Stomach smooth muscle (tissue), 2 donors: ENCODE results near the gene FAM124B.

Experiments
- H3K27ac ChIP-seq: one replicate; pipeline ENCODE4 v1.7.0; 2013; ENCODE audit warnings: mild to moderate bottlenecking, low read length, inconsistent platforms
- H3K27me3 ChIP-seq, 2 donors: one replicate each; pipeline ENCODE4 v1.7.0; 2013; ENCODE audit warnings: low read length in 2 of 2; ENCODE audit not compliant: insufficient read depth in 2 of 2, control insufficient read depth in 1 of 2
- H3K36me3 ChIP-seq, 2 donors: one replicate each; pipeline ENCODE4 v1.7.0; 2013; ENCODE audit warnings: low read length in 2 of 2; ENCODE audit not compliant: control insufficient read depth in 2 of 2, insufficient read depth in 2 of 2
- H3K4me1 ChIP-seq: one replicate; pipeline ENCODE4 v1.7.0; 2013; ENCODE audit warnings: low read length; ENCODE audit not compliant: control insufficient read depth, insufficient read depth
- H3K4me3 ChIP-seq, 2 donors: one replicate each; pipeline ENCODE4 v1.7.0; 2013; ENCODE audit warnings: low read length in 2 of 2
- H3K9ac ChIP-seq, 2 donors: one replicate each; pipeline ENCODE4 v1.7.0; 2013; ENCODE audit warnings: low read length in 2 of 2, mild to moderate bottlenecking in 1 of 2
- H3K9me3 ChIP-seq, 2 donors: one replicate each; pipeline ENCODE4 v1.7.0; 2013; ENCODE audit warnings: low read length in 2 of 2; ENCODE audit not compliant: control insufficient read depth in 2 of 2
- donor health status: healthy.
- donor health status: Pancreatic carcinoma.

FAM124B gene

DNA sequence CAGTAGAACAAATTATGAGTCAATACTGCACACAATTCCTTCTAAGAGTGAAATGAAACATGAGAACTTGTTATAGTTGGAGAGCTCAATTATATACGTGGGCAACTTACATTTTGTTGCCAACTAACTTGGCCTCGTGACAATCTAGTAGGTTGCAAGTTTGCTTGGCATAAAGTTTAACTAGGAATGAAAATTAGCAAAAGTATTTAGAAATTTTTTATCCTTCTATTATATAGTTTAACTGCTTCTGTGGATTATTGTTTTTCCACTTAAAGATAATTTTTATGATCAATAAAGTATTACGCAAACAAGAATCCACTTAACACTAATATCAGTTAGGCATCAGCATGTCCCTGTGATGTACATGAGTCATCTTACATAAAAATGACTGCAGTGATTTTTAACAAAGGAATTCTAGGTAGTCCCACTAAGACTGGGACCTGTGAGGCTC, 41.1 kb downstream of the FAM124B start:
- no peak overlapping the region for H3K4me3 ChIP-seq

DNA sequence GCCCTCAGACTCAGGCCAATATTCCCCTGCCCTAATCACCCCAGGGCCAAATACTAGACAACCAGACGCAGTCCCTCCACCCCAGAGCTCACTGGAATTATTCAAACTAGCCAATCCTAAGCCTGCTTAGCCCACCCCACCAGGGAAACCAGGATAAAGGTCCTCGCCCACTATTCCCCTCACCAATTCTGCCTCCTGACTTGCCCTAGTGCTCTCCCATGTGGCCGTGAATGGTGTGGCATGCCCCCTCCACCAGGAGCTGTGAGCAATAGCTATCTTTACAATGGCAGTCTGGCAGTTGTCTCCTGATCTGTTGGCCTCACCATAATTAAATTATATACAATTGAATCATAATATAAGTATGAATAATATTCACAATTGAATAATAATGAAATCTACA, 42.3 kb downstream of the FAM124B start:
- Histone ChIP-seq H3K9me3 (no peaks in the 10 kb centered on the region), H3K27ac (no peak overlapping the region), H3K27me3 (no peaks in the 10 kb centered on the region), H3K4me3 (no peak overlapping the region), H3K9ac (no peak overlapping the region), H3K4me1 (no peaks in the 10 kb centered on the region), H3K36me3 (no peaks in the 10 kb centered on the region)

More for the DNA sequence above, 41.1 kb downstream of the FAM124B start:
- Histone ChIP-seq H3K36me3 (no peaks in the 10 kb centered on the region), H3K4me1 (no peaks in the 10 kb centered on the region), H3K27me3 (no peaks in the 10 kb centered on the region), H3K9me3 (no peaks in the 10 kb centered on the region), H3K9ac (no peak overlapping the region), H3K27ac (no peak overlapping the region)

DNA sequence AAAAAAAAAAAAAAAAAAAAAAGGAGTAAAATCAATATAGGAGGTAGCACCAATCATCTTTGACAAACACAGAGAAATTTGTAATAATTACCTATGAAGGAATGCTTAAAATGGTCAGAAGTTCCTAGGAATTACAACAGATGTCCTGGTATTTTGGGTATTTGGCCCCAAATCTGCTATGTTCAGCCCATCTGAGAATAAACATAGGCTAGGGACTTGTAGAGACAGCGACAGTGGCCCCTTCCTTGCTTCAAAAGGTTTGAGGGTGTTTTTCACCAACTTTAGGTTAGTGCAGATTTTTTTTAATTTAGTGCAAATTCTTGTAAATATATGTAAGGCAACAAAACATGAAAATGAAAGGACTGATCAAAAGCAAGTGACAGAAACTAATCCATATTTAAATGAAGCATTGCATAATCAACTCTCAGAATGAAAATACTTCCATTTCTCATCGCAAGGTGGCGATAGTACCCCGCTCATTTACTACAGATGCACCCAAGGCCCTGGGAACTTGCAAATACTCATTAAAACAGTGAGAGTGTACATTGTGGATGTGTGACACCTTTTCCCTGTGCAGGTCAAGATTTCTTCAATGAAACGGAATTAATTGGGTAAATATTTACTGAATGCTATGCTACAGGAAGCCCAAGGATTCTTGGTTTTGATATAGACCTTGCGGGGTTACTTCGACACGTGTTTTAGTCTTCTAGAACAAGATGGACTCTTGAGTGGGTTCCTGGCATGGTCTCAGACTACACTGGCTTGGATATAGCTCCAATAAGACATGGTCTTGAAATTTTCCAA, 44.6 kb downstream of the FAM124B start:
- Histone ChIP-seq H3K36me3 (no peaks in the 10 kb centered on the region), H3K9ac (no peak overlapping the region), H3K4me3 (no peak overlapping the region), H3K9me3 (no peaks in the 10 kb centered on the region), H3K27ac (no peak overlapping the region), H3K27me3 (no peaks in the 10 kb centered on the region), H3K4me1 (no peaks in the 10 kb centered on the region)

DNA sequence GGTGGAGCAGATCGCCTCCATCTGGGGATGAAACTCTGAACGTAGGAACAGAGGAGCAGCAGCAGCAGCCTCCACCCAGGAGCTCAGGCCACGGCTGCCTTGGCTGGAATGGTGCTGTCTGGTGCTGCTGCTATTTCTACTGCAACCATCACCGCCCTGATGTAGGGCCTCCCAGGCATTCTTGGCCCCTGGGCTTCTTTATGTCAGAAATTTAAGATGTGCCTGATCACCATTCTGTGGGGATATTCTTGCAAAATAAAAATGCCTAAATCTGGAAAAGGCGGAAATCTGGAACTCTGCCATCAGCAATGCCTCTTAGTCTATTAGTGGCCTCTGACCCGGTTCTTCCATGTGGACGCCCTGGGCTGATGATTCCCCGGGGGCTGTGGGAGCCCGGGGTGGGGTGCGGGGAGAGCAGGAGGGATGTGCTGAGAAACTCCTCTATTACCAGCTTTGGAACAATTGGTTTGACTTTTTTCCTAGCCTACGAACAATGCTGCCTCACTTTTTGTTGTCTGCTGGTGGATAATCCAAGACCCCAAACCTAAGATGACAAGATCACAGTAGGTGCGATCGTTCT, 47.2 kb downstream of the FAM124B start:
- H3K9ac ChIP-seq: no peak overlapping the region
- no peaks in the 10 kb centered on the region for H3K4me1 ChIP-seq
- no peak overlapping the region for H3K4me3 ChIP-seq
- no peaks in the 10 kb centered on the region for H3K27me3 ChIP-seq
- H3K9me3 ChIP-seq: no peaks in the 10 kb centered on the region
- no peak overlapping the region for H3K27ac ChIP-seq
- no peaks in the 10 kb centered on the region for H3K36me3 ChIP-seq

GRCh38 chr2:224350703-224351102, 51.2 kb downstream of the FAM124B start:
- Histone ChIP-seq H3K27ac (no peak overlapping the region), H3K4me3 (no peak overlapping the region), H3K4me1 (no peaks in the 10 kb centered on the region), H3K9ac (no peak overlapping the region), H3K27me3 (no peaks in the 10 kb centered on the region), H3K9me3 (no peaks in the 10 kb centered on the region), H3K36me3 (no peaks in the 10 kb centered on the region)

DNA sequence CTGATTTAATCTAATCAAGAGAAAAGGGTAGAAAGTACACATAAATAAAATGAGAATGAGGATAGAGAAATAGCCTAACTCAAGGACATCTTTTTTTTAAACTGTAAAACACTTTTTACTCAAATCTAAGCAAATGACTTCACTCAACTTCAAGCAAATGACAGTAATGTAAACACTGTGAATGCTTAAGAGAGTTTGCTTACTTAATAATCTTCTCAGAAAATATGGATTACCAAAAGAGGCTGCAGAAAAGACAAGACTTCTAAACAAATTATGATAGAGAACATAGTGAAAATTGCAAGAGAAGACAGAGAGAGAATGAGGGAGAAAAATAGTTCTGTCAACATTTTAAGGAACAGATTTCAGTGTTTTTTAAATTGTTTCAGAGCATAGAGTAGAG, 52.5 kb downstream of the FAM124B start:
- H3K27ac ChIP-seq: no peak overlapping the region
- H3K36me3 ChIP-seq: no peaks in the 10 kb centered on the region
- H3K4me3 ChIP-seq: no peak overlapping the region
- no peaks in the 10 kb centered on the region for H3K9me3 ChIP-seq
- H3K27me3 ChIP-seq: no peaks in the 10 kb centered on the region
- H3K9ac ChIP-seq: no peak overlapping the region
- H3K4me1 ChIP-seq: no peaks in the 10 kb centered on the region

- Histone ChIP-seq H3K4me3 (no peak overlapping the region), H3K27ac (no peak overlapping the region), H3K4me1 (no peaks in the 10 kb centered on the region), H3K9ac (no peak overlapping the region), H3K36me3 (no peaks in the 10 kb centered on the region), H3K27me3 (no peaks in the 10 kb centered on the region), H3K9me3 (no peaks in the 10 kb centered on the region)
Observed at GRCh38 chr2:224347176-224348051, 54.5 kb downstream of the FAM124B start.

GRCh38 chr2:224345492-224345891, 56.4 kb downstream of the FAM124B start:
- Histone ChIP-seq H3K4me3 (no peak overlapping the region), H3K9me3 (no peaks in the 10 kb centered on the region), H3K36me3 (no peaks in the 10 kb centered on the region), H3K4me1 (no peaks in the 10 kb centered on the region), H3K9ac (no peak overlapping the region), H3K27ac (no peak overlapping the region), H3K27me3 (no peaks in the 10 kb centered on the region)

DNA sequence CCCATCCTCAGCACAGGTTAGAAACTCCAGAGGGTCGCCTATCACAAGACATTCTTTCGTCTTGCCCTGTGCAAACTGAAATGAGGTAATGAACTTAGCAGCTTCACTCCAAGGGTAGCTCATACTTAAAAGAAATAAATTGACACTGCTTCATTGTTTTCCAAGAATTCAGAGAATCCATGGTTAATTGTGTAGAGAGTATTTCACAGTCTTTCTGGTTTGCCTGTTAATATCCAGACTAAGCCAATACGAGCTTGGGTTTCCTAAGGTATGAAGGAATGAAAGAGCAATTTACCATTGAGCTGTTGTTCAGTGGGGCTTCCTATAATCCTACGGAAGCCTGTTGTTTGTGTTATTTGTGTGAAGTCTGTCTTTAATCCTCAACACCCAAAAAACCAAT, 58.7 kb downstream of the FAM124B start:
- H3K36me3 ChIP-seq: no peaks in the 10 kb centered on the region
- no peak overlapping the region for H3K4me3 ChIP-seq
- no peak overlapping the region for H3K9ac ChIP-seq
- H3K27me3 ChIP-seq: no peaks in the 10 kb centered on the region
- no peaks in the 10 kb centered on the region for H3K9me3 ChIP-seq
- H3K27ac ChIP-seq: no peak overlapping the region
- no peaks in the 10 kb centered on the region for H3K4me1 ChIP-seq

DNA sequence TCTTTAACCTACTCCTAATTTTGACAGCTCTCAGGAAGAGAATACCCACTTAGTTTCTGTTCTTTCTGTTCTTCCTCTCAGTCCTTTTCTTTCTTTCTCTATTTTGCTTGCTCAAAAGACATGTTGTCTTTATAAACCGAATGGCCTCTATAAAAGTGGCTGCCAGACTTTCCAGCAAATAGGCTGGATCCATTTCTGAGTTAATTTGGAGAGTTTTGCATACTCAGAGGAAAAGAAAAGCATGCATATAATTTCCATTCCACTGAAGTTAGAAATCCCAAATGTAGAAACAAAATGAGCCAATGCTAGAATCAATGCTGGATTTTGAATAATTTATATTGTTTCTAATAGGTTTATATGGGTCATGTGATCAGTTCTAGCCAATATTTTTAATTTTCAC, 65.9 kb downstream of the FAM124B start:
- no peak overlapping the region for H3K9ac ChIP-seq
- H3K36me3 ChIP-seq: no peaks in the 10 kb centered on the region
- no peaks in the 10 kb centered on the region for H3K4me1 ChIP-seq
- no peaks in the 10 kb centered on the region for H3K9me3 ChIP-seq
- H3K27ac ChIP-seq: no peak overlapping the region
- no peaks in the 10 kb centered on the region for H3K27me3 ChIP-seq
- H3K4me3 ChIP-seq: no peak overlapping the region
